NCI-H2196 (cell line): ENCODE data around the gene POLD2.

Source experiments
- DNase-seq: peaks from one replicate; lab custom pipeline; 2025; ENCODE audit not compliant: unreplicated experiment; lab: John Stamatoyannopoulos, UW

The POLD2 gene

DNA sequence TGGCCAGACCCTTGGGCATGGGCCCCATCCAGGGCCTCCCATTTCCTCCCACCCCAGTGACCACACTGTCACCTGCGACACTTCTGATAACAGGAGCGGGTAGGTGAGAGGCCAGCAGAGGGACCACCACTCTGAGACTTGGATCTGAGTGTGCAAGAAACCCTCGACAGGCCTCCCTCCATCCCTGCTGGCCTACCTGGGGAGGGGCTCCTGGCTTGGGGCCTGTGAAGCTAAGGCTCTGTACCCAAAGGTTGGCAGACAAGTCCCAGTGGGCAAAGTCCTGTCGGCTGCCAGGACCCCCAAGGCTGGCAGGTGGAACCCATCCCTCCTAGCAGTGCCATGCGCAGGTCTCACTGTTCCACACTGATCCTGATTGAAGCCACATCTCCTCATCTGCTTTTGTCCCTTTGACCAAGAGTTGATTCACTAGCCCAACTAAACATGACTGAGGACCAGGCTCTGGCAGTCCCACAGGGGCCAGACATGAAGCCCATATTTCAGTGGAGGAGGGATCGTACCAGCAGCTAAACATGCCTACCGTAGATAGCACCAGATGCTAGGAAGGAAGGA is 56.8 kb downstream of the POLD2 start:
- no peak for DNase-seq

- no peak for DNase-seq
Observed at GRCh38 chr7:44066111-44066460, 57.3 kb downstream of the POLD2 start.

- peak; percentile 16 for DNase-seq
Observed at GRCh38 chr7:44065431-44066110, 57.8 kb downstream of the POLD2 start, which contains the start of gene PGAM2. Gene PGAM2 (minus strand): TSS chr7:44065567. CDS start chr7:44065529, 38 bp downstream.

- DNase-seq = no peak
Observed at GRCh38 chr7:44064791-44065430, 58.4 kb downstream of the POLD2 start.
